GM12892 (cell line): ENCODE data around the gene MMP24OS.

ENCODE experiments used
- POLR2A ChIP-seq: IDR thresholded peaks from 2 replicates; pipeline ENCODE4 v1.6.1; 2011; ENCODE audit warnings: low read depth, low read length, control low read depth
- POLR2AphosphoS5 ChIP-seq: IDR thresholded peaks from 2 replicates; pipeline ENCODE4 v1.6.1; 2011; ENCODE audit warnings: low read depth, low read length, control low read depth
- TAF1 ChIP-seq: IDR thresholded peaks from 2 replicates; pipeline ENCODE4 v1.6.1; 2011; ENCODE audit warnings: low read depth, mild to moderate bottlenecking, control low read depth, low read length, borderline replicate concordance

GRCh38 chr20:35240811-35241293 lies 37.1 kb downstream of the MMP24OS start:
- TF ChIP-seq POLR2A (no peak), POLR2AphosphoS5 (no peak), TAF1 (no peak)
